DMS79 (cell line): Measurements from ENCODE around the gene BAZ2A.

Experiments
- DNase-seq: peaks from one replicate; lab custom pipeline; 2025; lab: John Stamatoyannopoulos, UW

BAZ2A gene

DNA sequence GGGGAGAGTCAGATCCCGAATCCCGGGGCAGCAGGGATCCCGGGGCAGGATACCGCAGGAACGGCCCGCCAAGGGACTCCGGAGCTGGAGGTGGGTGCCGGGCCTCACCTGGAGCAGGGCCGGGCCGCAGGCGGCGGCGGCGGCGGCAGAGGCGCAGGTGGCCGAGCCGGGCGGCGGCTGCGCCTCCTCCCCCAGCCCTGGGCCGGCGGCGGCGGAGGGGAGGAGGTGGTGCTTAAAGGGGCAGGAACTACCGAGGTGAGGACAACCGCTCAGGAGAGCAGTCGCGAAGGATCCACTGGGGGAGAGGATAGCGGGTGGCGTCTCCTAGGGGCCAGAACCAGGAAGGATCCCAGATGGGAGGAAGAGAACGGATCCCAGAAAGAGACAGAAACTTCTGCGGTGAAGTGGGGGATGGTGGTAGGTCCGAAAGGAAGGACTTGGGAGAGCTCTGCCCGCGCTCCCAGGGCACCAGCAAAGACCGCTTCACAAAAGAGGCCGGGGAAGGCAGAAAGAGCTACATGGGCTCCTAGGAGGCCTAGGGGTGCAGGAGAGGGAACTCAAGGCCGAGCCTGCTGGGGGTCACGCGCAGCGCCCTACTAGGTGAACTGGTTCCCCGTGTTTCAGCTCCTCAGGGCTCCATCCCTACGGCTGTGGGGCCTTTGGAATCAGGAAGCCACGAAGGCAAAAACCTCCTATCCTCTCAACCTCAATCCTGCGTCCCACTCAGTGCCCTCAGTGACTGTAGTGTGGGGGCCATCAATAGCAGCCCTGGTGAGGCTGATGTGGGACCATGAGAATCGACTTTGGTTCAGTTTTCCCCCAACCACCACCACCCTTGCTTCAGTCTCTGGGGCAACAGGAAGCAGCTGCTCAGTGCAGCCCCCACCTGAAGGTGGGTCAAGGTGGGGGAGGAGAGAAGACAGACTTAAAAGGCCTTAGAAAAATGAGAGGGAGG, 5.0 kb upstream of the BAZ2A start:
- peak; percentile 22 for DNase-seq

DNA sequence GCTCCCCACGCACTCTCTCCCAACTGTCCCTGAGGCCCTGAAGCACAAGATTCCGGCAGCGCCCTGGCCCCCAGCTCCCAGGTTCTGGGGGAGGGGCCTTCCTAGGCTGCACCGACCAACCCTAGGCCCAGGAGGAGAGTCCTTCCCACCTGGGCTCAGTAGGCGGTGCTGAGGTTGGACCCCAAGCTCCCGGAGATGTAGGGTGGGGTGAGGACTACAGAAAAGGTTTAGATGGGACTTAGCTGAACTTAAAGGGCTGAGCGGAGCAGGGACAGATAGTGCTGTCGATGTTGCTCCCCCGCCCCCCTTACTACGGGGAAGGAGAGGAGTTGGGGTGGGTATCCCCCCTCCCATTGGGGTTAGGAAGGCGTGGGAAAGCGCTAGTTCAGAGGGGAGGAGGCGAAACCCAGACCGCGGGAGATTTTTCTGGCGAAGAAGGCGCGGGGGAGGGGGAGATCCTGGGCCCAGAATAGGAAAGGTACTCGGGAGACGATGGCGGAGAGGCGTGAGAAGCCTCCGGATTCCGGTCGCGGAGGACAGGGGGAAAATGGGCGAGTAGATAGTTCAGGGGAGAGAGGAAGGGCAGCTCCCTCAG, 4.2 kb upstream of the BAZ2A start:
- DNase-seq: peak; percentile 5

DNA sequence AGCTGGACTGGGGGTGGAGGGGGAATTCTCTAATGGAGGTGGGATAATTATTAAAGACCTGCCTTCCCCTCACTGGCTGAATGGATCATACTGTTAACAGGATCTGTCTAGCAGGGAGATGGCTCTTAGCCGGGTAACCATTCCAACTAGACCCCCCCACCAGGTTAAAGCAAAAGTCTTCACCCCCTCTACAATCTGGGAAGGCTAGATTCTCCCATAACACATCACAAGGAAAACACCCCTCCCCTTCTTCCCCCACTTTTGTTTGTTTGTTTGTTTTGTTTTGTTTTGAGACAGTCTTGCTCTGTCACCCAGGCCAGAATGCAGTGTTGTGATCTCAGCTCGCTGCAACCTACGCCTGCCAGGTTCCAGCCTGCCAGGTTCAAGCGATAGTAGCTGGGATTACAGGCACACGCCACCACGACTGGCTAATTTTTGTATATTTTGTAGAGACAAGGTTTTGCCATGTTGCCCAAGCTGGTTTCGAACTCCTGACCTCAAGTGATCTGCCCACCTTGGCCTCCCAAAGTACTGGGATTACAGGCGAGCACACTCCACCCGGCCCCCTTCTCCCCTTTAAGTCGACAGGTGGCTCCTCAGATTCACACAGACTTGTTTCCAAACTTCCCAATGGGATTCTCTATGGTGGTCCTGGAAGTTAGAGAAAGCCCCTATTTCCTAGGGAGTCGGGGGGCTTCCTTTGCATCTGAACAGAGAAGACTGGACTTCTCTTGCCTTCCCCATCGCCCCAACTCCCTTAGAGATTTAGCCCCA, 3.5 kb upstream of the BAZ2A start:
- DNase-seq: no peak

DNA sequence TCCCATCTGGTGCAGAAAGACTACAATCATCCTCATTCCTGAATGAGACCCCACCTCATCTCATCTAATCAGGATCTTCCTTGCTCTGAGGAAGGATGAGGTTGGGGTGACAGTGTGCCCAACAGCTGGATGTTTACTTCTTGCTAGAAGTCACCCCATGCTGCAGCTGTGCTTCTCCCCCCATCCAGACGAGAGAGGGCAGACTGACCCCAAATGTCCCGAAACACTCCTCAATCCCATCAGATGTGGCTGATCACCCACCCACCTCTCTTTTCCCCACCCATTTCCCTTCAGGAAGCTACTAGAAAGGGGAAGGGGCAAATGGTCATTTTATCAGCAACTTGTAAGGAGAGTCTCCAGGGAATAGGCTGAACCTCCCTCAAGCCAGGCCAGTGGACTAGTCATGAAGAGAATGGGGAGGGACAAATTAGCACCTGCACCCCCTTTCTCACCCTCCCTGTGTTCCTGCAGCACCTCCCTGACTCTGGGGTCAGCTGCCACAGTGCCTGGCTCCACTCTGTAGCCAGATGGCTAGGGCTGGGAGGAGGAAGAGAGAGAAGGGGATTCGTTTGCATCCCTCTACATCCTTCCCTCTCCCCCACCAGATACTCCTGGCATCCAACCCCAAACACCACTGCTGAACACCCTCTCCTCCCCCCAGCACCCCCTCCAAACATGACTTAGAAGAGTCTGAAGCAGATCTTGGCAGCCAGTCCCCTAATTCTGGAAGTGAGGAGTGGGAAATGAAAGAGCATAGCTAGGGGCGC, 2.8 kb upstream of the BAZ2A start:
- no peak for DNase-seq

DNA sequence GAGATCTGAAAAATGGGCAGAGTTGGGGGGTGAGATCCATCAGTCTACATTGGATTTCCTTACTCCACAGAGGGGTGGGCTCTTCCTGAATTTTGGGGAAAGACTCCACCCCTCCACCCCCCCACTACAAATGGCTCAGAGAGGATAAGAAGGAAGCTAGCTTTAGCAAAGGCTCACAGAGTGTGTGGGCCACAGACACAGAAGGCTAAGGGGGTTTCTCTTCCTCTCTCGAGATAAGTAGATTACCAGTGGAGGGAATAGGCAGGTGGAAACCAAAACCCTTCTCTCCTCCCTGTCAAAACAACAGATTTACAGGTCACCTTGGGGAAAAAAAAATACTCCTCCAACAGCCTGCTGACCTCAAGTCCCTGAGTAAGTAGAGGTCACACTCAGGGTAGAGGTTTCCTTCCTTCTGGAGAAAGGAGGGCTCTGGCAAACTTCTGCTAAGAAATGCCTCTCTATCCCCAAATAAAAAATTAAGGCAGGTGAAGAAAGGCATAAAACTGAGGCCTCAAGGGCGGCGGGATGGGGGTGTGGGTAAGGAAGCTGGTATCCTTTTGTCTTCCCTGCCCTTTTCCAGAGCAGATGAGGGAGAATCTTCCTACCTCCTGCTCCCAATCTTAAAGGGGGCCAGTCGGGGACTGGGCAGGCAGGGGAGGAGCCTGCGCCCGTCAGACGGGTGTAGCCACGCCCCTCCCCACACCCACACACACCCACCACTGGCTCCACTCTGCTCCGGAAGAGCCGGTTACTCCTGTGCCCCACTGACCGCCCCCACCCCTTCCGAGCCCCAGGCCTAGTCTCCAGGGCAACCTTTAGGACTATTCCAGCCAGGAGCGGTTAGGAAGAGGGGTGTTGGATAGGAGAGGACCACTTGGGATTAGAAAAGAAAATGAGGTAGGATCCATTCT, 1.9 kb upstream of the BAZ2A start:
- DNase-seq: no peak

DNA sequence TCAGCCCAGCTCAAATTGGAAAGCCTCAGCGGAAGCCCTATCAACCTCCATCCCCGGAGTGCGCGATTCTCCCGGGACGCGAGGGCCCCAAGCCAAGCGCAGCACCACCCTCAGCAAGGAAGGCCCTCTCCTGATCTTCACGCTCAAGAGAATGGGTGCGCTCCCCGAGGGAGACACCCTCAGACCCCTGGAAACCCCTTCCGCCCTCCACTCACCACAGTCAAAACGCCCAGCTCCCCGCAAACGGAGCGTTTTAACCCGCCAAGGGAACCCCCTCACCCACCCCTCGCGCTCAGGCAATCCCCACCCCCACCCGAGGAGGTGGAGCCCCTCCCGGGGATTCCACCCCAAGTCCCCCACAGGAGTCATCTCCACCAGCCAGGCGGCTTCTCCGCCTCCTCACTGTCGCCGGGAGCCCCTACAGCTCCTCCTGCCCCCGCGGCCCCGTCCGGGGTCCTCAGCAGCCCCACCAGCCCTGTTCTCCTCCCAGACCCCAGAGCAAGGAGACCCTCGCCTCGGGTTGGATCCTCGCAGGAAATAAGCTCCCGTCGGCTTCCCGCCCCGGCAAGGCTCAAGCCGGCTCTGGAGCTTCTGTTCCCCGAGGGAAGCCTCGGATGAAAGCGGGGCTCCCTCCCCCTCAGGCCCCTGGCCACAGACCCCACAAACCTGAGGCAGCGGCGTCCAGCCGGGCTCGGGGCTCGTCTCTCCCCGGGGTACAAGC, 507 bp downstream of the BAZ2A start:
- DNase-seq: no peak

DNA sequence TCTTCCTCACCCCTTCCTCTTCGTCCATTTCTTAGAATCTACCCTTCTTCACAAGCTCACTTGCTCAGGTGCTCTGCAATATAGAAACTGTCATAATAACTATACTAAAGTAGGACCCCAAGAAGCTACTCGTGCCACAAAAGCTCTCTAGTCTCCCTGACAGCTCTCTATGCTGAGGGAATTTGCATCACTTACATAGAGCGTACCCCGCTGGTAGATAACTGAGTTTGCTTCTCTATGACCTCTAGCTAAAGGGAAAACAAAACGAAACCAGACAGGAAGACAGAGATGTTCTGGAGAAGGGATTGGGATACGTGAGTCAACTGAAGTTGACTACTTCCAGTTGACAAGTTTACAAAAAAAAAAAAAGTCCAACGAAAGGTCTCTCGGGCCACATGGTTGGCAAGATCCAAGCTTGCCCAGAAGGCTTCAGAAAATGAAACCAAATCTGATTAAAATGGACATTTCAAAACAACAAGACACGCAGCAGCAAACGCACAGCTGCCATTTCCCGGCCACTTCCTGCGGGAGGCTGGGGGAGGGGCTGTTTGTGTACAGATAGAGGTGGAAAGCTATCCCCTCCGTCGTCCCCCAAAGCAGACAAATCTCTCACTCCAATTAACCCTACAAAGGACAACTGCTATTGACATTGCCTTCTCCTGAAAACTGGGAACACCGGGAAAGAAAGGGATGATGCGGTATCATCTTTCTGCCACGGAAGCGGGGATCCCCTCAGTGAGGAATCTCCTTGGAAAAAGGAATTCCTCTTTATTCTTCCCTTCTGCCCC, 1.3 kb downstream of the BAZ2A start:
- DNase-seq: no peak

DNA sequence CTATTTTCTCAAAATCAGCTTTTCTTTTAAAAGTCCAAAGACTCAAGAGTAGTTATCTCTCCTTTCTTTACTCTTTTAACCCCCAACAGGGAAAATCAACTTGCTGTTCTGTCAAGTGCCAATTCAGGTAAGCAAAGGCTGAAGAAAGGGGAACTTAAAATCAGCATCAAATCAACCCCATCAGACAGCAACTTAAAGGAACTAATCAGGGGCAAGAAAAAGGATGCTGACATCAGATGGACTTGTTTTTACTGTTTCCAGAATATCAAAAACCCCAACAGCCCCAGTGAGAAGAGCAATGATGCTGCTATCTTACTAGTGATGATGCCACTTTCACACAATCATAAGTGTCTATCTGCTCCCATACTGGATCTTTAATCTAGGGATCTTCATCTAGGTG, 3.4 kb downstream of the BAZ2A start:
- no peak for DNase-seq

DNA sequence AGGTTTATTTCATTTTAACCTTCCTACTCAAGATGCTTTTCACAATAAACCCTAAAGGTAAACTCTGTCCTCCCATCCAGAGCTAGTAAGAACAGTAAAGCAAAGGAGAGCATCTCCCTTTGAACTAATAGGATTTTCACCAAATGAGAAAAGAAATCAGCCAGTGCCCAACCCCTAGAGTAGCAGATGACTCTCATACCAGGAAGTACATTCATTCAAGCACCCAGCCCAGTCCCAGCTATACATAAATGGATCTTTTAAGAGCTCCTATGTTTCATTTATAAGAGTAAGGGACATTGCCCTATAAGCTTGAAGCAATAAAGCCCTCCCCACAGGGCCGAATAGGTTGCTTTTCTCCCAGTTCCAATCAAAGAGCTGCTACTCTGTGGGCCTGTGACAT, 7.6 kb downstream of the BAZ2A start:
- no peak for DNase-seq

DNA sequence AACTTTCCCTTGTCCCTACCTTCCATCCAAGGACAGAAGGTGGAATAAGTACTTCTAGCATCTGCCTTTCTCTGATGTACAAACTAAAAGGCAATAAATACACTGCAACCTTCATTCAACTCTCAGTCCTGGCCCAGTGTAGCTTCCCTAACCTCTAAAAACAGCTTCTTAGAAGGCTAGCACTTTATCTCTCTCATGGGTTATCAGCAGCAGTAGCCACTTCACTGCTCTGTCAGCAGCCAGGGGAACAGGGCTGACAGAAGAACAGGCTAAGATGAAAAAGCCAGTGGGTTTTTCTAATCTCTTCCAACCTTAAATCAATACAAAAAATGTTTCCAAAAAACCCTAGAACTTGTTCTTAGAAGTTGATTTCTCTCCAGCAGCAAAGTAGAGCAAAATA, 13.2 kb downstream of the BAZ2A start:
- DNase-seq: no peak

DNA sequence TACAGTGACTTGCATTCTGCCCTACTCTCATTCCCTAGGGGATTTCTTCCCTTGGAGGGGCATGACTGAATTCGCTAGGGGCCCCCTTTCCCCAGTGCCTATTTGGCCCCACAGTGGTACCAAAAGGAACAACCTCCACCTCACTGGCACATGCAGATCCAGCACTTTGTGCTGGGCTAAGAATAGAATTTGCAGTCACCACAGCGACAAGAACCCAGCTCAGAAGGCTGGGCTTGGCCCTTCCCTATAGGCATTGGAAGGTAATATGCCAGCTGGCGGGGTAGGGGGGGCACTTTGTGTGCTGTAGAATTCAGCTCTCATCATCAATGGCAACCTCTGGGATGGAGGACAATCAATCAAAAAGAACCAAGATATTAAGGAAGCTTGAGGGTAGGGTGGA, 13.9 kb downstream of the BAZ2A start:
- DNase-seq: no peak

DNA sequence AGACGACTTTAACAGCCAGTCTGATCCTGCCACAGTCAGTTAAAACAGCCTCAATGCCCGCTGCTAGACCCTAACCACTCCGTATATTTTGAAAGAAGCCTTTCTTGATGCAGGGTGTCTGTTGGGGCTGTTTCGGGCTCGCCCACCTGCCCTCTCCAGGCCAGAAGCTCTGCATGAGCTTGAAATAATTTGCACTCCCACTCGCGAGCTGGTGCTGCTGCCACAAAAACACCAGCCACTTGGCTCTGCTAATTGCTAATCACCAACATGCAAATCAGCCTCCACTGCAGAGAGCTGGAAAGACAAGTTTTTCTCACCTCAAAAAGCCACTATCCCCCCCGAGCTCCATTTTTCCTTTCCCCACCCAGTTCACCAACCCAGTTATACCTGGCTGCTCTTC, 15.5 kb downstream of the BAZ2A start:
- no peak for DNase-seq

DNA sequence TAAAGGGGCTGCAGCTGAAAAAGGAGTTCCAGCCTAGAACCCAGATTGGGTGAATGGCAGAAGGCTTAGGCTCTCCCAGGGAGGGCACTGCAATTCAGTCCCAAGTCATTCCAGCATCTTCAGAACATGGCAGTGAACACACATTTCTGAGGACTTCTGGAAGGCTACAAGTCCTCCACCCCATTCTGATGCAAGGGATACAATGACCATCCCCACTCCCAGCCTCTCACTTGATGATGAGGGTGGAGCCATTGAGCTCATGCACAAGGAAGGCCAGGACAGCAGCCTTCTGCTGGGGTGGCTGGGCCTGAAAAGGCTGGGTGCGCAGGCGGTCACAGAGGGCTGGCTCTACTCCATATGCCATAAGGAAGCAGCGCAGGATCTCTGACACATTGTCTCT, 25.8 kb downstream of the BAZ2A start:
- no peak for DNase-seq

DNA sequence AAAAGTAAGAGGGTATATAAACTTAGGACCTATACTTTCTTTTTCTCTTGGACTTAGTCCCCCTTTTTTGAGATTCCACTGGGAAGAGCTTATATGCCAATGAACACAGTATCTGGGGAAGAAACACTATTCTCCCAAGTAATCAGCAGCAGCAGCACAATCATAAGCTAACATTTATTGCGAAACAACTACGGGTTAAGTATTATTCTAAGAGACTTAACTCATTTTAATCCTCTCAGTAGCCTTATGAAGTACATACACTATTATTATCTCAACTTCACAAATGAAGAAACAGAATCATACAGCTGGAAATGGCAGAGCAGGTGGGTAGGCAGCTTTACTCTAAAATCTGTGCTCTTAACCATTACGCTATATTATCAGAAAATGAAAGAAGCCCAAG, 27.9 kb downstream of the BAZ2A start:
- no peak for DNase-seq

DNA sequence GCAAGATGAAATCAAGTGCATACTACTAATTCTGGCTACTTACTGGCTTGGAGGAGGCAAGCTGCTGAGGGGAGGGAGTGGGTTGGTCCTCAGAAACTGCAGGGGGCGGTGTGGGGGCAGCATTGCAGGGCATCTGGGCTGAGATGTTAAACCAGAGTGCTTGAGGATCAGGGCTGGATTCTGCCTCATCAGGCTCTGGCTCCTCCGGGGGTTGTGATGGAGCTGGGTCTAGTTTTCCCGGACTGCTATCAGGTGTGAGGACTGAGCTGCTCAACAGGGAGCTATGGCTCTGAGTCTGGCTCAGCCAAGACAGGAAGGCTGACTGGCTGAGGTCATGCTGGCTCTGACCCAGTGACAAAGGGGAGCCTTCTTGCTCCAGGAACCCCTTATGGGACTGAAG, 28.6 kb downstream of the BAZ2A start:
- no peak for DNase-seq

DNA sequence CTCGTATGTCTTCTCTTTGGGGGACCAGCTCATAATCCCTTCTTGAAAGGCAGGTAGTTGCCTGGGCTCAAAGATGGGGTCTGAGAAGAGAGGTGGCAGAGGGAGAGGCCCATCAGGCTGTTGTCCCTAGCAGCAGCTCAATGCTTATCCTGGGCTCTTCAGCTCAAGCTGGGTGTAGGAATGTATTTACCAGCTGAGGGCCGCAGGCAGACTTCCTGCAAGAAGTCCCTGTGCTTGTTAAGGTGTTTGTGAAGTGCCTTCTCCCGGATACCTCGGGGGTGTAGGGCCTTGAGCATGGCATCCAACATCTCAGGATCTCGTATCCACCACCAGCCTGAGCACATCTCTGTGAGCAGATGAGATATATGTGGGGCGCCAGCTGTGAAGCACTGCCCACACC, 29.4 kb downstream of the BAZ2A start:
- no peak for DNase-seq

DNA sequence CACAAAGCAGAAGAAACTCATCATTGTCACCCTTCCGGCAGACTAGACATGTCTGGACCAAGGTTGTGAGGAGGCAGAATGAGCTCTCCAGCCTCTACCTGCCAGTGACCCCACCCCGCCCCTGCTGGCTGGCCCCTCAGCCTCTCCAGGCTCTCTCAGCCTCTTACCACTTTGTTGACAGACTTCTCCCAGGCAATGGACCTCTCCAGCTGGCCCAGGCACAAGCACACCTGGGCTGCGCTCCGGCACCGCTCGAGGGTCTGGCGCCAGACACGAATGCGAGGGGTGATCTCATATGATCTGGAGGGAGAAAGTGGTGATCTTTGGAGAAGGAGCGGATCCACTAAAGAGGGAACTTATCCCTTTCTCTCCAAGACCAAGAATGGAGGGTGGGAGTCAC, 30.3 kb downstream of the BAZ2A start:
- DNase-seq: no peak

DNA sequence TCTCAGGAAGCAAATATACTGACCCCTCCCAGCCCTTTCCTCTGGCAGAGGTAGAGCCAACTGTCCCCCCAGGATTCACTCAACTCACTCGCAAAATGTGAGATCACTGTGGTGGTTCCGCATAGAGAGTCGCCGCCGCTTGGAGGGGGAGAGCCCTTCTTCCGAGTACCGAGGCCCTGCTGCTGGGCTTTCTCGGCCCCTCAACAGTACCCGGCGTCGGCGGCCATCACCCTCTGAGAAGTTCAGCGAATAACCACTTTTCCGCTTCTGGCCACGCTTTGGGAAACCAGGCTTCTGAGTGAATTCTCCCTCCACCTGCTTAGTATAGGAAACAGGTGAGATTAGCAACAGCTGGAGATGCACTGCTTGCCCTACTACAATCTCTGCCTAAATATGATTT, 31.1 kb downstream of the BAZ2A start:
- no peak for DNase-seq

DNA sequence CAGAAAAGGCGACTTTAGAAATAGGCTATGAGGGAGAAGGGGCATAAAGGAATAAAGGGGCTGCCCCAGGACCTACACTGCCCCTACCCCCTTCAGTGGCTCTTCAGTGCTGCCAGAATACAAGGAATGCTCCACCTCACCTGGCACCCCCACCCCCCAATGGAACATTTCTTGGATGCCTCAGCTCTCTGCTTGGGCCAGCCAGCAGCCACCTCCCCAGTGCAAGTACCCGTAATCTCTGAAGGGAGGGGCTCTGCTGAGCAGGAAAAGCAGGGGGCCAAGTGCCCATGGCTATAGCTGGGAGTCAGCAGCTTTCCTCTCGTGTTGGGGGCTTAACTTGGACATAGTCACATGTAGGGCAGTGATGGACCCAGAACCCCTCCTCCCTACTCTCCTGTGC, 33.3 kb downstream of the BAZ2A start:
- DNase-seq: no peak
